CD1c-positive myeloid dendritic cell (primary cell): ENCODE measurements around the gene VKORC1.
A peak's percentile ranks its signal among the peaks of the same experiment; 100 is the strongest.

ENCODE experiments used
- DNase-seq: peaks from one replicate; pipeline ENCODE4 v3.0.0-alpha.2; 2016; ENCODE audit errors: extremely low spot score

Gene VKORC1

GRCh38 chr16:31063843-31064611 lies 30.6 kb downstream of the VKORC1 start:
- no peak for DNase-seq

- DNase-seq, result no peak
These were observed 31.1 kb downstream of the VKORC1 start for GRCh38 chr16:31063495-31063842.

- DNase-seq, result no peak
These were observed 32.7 kb downstream of the VKORC1 start for GRCh38 chr16:31061813-31062440.

- DNase-seq, result no peak
These were observed 33.3 kb downstream of the VKORC1 start for GRCh38 chr16:31061126-31061812.

- DNase-seq, result no peak
These were observed 39.0 kb downstream of the VKORC1 start for GRCh38 chr16:31055613-31056012.

- DNase-seq, result peak; percentile 83
These were observed 42.5 kb downstream of the VKORC1 start for GRCh38 chr16:31052114-31052513.

GRCh38 chr16:31050280-31051030 lies 44.1 kb downstream of the VKORC1 start:
- no peak for DNase-seq

- DNase-seq, result no peak
These were observed 50.6 kb downstream of the VKORC1 start for GRCh38 chr16:31043898-31044481.

- DNase-seq, result no peak
These were observed 51.2 kb downstream of the VKORC1 start for GRCh38 chr16:31043352-31043751.

GRCh38 chr16:31042866-31043265 lies 51.7 kb downstream of the VKORC1 start:
- no peak for DNase-seq
